NCI-H187 treated with DMSO at 0.1 percent for 48 hours (cell line): ENCODE results near the gene WDFY2.

ENCODE experiments used
- DNase-seq: peaks from one replicate; lab custom pipeline; 2025; lab: John Stamatoyannopoulos, UW

Gene WDFY2

DNA sequence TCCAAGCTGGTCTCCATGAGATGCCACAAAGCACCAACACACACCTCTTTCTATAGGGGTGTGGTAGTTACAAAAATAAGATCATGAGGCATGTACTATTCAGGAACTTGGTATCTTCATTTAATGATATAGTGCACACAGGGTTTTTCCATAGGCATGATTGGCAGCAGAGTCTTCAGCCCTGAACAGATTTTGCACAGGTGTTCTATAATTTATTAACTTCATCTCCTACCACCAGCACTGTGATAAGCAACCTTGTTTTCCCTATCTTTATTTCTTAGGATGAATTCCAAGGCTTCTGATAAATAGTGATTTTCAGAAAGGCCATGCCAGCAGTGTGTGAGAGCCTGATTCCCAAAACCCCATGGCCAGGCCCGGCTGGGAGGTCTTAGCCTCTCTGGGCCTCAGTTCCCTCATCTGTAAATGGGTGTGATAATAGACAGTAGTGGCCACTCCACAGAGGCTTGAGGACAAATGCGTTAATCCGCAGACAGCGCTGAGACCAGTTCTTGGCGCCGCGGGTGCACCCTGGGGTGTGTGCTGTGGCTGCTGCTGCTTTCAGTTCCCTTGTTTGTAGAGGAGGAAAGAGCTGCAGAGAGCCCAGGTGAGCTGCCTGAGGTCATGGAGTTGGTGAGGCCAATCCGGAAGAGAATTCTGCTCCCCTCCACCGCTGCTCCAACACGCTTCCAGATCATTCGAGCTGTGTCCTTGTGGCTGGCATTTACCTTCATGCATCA lies 186.6 kb downstream of the WDFY2 start:
- DNase-seq = no peak

GRCh38 chr13:51771418-51772104 lies 187.3 kb downstream of the WDFY2 start:
- DNase-seq = no peak

GRCh38 chr13:51772105-51772455 lies 187.8 kb downstream of the WDFY2 start:
- no peak for DNase-seq

- no peak for DNase-seq
Measured at GRCh38 chr13:51772781-51773180, 188.5 kb downstream of the WDFY2 start.

DNA sequence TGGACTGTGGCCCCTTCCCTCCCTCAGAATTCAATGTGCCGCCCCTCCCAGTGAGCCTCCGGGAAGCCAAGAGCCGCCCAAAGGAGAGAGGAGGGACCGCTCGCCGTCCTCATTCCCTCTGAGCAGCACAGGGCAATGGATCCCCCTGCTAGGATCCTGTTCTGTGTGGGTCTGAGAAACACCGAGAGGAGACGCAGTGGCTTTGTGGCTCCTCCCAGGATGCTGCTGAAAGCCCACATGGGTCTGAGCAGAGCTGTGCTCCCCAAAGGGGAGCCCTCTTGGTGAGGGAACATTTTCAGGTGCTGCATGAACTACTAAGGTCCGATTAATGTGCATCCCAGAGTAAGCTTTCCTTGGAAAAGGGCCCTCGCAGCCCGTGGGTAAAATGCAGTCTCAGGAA lies 189.3 kb downstream of the WDFY2 start:
- no peak for DNase-seq

DNA sequence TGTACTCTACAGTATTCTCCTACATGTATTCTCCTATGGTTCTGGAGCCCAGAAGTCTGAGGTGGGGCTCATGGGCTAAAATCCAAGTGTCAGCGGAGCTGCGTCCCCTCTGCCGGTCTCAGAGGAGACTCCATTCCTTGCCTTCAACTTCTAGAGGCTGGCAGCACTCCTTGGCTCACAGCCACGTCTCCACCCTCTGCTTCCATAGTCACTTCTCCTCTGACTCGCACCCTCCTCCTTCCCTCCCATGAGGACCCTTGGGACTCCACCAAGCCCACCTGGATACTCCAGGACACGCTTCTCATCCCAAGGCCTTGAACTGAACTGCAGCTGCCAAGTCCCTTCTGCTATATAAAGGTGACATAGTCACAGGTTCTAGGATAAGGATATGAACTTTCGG lies 191.9 kb downstream of the WDFY2 start:
- no peak for DNase-seq

GRCh38 chr13:51777921-51778320 lies 193.7 kb downstream of the WDFY2 start:
- DNase-seq = no peak

DNA sequence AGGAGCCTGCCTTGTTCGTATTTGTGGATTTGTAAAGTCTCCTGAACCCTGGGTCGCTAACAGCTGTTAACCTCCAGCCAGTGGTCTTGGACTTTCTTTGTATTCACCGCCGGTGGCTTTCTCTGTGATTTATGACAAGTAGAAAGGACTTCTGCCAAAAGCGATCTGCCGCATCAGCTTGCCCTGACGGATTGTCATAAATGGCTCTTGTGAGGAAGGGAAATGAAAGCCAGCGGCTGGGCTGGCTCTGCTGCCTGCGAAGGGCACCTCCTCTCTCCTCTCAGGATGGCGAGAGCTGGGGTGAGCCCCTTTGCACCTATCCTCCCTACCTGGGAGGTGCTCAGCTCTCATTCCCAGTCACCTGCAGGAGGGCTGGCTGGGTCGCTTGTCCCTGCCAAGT lies 194.1 kb downstream of the WDFY2 start:
- no peak for DNase-seq

- no peak for DNase-seq
Measured at GRCh38 chr13:51780099-51780498, 195.8 kb downstream of the WDFY2 start.

DNA sequence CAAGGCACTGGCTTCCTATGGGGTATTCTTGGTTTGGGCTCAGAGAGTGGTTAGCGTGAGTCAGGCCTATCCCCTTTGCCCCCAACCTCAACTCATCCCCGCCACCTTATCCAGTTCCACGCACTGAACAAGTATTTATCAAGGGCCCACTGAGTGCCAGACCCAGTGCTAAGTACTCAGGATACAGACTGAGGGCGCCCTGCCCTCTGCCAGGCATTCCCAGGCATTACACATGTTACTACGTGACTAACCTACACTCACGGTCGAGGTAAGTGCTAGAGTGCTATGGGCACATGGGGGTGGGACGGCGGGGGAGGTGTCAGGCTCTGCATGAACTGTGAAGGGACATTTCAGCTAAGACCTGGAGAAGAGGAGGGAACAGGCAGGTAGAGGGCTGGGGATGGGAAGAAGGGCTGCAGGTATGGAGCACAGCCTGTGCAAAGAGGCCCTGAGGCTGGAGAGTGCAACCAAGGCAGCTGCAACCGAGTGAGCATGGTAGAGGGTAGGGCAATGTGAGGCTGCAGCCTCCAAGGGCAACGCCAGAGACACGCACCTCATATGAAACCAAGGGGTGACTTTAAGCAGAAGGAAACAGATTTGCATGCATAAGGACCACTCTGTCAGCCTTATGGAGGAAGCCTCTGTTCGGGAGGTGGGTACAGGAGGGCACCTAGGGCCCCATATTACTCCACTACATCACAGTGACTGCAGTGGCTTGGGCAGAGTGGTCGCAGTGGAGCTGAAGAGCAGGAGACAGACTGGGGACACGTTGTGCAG lies 197.2 kb downstream of the WDFY2 start:
- no peak for DNase-seq

DNA sequence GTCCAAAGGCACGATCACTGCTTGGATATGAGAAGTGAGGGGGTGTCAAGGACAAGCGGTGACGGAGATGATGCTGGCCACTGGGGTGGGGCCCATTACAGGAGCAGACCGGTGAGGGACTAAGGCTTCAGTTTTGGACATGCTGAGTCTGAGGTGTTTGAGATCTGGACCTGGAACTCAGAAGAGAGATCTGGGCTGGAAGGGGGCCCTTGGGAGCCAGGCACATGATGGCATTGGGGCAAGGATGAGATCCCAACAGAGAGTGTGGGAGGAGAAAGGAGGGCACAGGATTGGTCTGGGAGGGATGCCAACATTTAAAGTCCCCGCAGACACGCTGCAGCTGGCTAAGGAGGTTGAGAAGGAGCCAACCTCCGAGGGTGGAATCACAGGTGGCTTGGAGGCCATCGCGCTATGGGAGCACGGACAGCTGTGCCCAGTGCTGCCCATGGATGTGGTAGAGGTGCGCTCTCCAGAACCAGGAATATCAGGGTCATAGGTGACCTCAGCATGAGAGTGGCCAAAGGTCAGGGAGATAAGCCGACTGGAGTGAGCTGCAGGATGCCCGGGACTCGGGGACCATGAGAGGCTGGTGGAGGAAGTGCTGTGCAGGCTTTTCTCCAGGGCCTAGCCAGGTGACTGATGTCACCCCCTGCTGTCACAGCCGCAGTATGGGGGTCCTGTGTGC lies 197.9 kb downstream of the WDFY2 start:
- no peak for DNase-seq

DNA sequence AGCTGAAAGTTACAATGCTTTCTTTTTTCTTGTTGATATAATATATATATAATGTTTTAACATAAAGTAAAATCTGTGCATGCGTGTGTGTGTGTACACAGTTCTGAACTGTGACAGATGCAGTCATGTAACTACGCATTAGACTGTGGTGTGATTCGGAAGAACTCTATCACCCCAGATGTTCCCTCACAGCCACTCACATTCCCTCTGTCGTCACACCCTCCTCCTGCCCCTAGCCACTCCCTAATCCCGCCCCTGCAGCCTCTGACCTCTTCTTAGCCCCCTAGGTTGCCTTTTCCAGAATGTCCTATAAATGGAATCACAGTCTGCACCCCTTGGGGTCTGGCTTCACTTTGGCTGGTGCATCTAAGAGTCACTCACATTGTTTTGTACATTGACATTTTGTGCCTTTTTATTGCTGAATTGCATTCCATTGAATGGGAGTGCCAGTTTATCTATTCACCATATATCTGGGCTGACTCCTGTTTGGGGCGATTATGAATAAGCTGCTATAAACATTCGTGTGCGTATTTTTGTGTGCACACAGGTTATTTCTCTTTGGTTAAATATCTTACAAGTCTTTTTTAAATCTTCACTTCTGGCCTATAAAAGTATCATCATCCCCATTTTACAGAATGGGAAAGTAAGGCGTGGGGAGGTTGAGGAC lies 199.3 kb downstream of the WDFY2 start:
- DNase-seq = no peak

DNA sequence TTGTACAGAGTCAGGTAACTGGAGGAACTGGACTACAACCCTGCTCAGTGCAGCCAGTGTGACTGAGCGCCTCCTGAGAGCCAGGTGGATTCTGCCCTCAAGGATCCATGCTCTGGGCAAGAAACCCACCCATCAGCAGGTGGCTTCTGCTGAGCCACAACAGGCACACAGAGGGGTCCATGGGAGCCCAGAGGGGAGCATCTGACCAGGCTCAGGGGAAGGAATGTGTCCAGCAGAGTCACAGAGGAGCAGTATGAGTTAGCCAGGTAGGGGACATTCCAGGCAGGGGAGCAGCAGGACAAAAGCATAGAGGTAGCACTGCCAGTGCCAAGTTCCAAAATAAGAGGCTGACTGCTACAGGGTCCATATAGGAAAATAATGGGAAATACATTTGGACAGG lies 199.8 kb downstream of the WDFY2 start:
- no peak for DNase-seq

DNA sequence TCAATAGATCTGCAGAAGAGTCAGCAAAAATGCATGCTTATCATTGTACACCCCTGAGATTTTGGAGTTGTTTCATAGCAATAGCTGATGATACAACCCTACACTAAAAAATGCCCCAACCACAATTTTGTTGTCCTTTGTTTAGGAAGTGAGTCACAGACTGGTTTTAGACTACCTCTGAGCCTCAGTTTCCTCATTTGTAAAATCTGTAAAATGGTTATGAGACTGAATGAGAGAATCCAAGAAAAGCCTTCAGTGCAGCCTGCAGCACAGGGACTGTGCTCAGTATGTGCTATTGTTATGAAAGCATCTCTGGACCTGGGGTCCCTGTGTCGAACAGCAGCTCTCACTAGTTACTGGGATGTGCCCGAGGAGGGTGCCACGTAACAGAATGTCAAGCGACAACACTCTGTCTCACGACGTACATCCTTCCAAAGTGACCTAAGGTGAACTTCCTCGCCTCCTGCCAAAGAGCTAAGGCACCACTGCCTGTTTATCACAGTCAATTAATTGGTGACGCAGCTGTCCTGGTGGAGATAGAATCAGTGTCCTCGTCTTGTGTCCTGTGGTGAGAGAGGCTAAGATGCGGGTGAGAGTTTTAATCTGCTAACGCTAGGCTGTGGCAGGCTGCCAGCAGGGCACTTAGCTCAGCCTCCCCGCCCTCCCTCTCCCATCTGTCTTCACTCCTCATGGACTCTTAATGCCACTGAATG lies 201.6 kb downstream of the WDFY2 start:
- peak; percentile 91 for DNase-seq

- DNase-seq = no peak
Measured at GRCh38 chr13:51786425-51787265, 202.4 kb downstream of the WDFY2 start.

DNA sequence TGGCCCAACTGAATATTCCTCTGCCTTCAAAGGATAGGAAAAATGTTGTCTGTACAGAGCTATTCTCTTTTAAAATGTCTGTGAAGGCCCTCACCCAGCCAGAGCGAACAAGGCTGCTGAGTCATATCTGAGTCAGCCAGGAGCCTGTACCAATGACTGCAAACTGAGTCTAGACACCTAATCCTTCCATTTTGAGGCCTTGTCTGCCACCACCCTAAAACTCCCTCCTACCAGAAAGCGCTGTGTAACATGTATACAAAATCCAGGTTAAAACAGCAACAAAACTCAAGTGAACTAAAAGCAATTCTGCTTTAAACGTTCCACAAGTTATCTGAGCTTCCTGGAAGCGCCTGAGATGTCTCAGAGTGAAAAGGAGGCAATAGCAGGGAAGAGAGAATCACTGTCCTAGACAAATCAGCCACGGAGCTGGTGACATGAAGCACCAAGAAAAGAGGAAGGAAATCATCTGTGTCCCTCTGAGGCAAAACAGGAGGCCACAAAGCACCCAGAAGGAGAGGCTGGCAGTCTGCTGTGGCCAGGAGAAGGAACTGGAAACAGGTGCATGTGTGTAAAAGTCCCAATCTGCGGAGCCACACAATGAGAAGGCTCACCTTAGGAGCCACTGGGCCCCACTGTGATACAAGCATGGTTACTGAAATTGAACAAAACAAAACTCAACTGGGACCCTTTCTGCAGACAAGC lies 209.5 kb downstream of the WDFY2 start:
- DNase-seq = no peak

DNA sequence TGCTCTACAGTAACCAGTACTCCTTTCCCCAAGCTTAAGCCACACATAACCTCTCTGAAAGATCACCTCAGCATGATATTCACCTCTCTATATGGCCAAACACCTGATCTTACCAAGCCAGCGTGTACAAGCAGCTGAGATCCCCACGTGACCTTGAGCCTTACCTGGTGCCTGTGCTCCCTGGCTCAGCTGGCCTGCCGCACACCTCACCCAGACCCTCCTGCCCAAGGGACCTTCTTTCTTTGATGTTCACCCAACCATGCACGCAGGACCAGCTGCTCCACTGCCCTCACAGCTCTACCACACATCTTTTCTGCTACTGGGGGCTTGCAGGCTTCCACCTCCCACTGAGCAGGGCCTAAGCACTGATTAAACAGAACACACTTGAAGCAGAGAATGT lies 210.7 kb downstream of the WDFY2 start:
- no peak for DNase-seq

DNA sequence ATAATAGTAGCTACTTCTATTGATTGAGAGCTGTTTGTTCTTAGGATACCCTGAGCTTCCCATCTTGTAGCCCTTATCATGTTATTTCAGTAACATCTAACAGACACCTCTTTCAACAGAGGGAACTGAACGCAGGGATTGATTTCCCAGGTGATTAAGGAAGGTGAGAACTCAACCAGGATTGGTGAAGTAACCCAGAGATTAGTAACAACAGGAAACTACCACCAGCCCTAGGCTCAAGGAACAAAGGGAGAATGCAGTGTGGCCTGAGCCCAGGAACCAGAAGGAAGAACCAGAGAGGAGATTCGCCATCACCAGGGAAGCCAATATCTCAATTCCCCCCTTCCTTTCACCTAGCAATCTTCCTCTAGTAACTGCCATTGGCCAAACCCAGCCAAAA lies 211.2 kb downstream of the WDFY2 start:
- no peak for DNase-seq

GRCh38 chr13:51796546-51796945 lies 212.3 kb downstream of the WDFY2 start:
- no peak for DNase-seq
